ENCODE results near the gene VTI1A.

DNA sequence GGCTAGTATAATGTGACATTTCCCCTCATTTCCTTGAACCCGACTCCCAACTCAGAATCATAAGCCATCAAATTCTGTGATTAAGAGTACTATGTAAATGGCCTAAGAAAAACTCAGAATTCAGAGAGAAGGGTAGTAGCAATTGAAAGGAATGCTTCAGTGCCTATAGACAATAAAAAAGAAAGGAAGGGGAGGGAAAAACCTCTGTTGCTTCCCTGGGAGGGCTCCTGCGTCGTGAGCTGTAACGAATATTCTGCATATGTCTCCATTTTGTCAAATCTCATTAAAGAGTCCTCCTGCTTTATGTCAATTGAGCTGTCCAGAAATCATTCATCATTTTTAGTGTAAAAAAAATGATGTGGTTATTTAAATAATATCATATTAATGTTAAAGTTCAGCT is 223.0 kb downstream of the VTI1A start:
- no peak for TF ChIP-seq CEBPB (IDR thresholded peaks at IDR 0.05; ENCODE audit: low read depth, low read length)
- TF ChIP-seq, protein P1, sequence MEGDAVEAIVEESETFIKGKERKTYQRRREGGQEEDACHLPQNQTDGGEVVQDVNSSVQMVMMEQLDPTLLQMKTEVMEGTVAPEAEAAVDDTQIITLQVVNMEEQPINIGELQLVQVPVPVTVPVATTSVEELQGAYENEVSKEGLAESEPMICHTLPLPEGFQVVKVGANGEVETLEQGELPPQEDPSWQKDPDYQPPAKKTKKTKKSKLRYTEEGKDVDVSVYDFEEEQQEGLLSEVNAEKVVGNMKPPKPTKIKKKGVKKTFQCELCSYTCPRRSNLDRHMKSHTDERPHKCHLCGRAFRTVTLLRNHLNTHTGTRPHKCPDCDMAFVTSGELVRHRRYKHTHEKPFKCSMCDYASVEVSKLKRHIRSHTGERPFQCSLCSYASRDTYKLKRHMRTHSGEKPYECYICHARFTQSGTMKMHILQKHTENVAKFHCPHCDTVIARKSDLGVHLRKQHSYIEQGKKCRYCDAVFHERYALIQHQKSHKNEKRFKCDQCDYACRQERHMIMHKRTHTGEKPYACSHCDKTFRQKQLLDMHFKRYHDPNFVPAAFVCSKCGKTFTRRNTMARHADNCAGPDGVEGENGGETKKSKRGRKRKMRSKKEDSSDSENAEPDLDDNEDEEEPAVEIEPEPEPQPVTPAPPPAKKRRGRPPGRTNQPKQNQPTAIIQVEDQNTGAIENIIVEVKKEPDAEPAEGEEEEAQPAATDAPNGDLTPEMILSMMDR (conservative IDR thresholded peaks at IDR 0.05; ENCODE audit: low read depth, low read length) = no peak
- TF ChIP-seq BHLHE40 (IDR thresholded peaks at IDR 0.05; ENCODE audit: low read depth, low read length) = no peak
- TF ChIP-seq CHD1 (IDR thresholded peaks at IDR 0.05; ENCODE audit: low read depth, low read length) = no peak
- no peak for TF ChIP-seq SMC3 (IDR thresholded peaks at IDR 0.05; ENCODE audit: low read depth, low read length)

All from IMR-90 (cell line).